ENCODE data around the gene NUDT5.
"Not testable (repeated sequence)": the region's sequence is repeated elsewhere in the genome, so short reads cannot be mapped to it uniquely, and the experiment has no call there.

NUDT5 gene

DNA sequence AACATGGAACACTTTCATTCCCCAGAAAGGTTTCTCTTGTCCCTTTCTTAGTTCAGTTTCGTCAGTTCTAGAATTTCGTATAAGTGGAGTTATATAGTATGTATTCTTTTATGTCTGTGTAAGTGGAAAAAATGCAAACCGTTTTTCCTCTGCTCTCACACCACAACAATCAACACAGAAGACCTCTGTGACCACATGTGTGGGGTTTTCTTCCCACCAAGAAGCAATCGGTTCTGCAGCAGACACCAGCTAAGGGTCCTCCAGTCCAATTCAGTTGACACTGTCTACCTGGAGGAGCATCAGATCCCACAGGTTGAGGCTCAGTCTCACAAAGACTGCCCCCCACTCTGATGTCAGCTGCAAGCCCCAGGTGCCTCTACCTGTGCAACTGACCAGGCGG lies 6.5 kb upstream of the NUDT5 start:
- no peak for DNase-seq

GRCh38 chr10:12201543-12201942 lies 5.9 kb upstream of the NUDT5 start:
- DNase-seq = no peak

DNA sequence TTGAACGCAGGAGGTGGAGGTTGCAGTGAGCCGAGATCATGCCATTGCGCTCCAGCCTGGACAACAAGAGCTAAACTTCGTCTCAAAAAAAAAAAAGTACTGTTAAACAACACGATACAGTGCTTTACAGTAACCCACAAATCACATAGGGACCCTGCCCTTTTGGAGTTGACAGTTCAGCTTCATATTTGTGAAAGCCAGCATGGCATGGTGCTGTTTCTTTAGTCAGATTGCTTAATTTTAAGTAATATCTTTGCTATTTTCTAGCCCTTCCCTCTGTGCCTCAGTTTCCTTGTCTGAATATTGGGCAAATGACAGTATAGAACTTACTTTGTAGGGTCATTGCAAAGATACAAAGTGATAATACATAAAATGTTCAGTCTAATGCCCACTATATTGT lies 5.2 kb upstream of the NUDT5 start:
- no peak for DNase-seq

GRCh38 chr10:12198156-12198555 lies 2.5 kb upstream of the NUDT5 start:
- no peak for DNase-seq

DNA sequence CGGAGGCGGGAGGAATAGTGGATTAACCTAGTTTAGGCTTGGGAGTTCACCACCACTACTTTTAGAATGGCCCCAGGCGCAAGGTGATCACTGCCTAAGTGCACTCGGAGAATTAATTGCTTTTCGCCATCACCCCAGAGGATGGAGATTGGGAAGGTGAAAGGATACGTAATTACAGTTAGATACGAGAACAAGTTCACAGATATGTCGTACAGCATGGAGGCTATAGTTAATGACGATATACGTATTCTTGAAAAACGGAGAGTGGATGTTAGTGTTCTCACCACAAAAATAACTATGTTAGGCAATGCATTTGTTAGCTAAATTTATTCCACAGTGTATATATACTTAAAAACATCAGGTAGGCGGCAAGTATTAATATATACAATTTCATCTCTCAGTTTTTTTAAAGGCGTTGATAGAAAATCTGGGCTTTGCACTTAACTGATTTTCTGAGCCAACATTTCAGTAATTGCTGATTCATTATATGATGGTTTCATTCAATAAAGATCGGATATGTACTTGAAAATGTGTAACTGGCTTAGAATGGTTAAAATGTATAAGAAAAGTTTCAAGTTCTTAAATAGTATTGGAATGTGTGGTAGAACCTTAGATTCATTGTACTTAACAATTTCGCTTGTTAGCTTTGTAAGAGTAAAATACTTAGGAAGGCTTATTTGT lies 980 bp upstream of the NUDT5 start:
- DNase-seq = no peak

- DNase-seq = no peak
Observed at GRCh38 chr10:12195281-12195602, 449 bp downstream of the NUDT5 start.

DNA sequence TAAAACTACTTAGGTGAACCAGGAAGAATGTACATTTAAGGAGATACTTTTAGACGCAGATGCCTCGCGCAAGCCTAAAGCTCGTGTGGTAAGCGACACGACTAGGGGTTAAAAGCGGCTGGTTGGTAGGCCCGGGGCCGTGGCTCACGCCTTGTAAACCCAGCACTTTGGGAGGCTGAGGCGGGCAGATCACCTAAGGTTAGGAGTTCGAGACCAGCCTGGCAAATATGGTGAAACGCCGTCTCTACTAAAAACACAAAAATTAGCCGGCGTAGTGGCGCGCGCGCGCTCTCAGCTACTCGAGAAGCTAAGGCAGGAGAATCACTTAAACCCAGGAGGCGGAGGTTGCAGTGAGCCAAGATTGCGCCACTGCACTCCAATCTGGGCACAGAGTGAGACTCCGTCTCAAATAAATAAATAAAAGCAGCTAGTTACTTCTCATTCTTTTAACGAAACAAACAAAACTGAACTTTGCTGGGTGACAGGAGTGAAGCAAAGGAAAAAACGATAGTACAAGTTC lies 879 bp downstream of the NUDT5 start:
- peak in 4 of 6 experiments; percentile 6 to 36 (median 20) for DNase-seq

DNA sequence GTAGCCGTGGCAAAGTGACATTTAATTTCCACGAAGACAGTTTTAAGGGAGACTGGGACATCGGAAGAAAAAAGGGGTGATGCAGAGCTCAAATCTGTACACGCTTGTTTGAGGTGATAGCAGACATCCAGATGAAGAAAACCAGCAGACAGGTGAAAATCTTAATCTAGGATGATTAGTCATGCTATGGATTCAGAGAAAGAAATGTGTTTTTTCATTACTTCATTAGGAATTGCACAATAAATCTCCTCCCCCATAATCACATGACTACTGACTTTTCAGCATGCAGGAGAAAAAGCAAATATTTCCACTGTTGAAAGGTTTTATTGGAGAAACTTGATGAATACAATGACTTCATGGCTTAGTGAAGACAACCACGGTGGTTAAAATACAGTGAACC lies 2.5 kb downstream of the NUDT5 start:
- DNase-seq = no peak

GRCh38 chr10:12191715-12192114 lies 4.0 kb downstream of the NUDT5 start:
- no peak for DNase-seq

DNA sequence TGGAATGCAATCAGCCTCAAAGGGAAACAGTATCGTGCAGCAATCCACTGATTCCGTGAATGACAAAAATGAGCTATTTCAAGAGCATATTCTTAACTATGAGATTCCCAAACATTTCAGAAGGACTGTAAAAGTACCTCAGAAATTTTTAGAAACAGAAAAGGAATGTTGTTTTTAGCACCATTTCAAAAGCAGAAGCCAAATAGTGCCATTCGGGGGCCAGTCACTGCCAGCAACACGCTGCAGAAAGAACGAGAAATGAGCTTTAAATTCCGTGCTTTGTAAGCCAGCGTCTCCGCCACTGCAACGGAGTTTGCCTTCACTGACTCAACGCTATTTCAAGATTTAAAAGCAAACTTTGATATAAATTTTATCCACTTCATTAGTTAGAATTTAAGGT lies 6.3 kb downstream of the NUDT5 start:
- no peak for DNase-seq

DNA sequence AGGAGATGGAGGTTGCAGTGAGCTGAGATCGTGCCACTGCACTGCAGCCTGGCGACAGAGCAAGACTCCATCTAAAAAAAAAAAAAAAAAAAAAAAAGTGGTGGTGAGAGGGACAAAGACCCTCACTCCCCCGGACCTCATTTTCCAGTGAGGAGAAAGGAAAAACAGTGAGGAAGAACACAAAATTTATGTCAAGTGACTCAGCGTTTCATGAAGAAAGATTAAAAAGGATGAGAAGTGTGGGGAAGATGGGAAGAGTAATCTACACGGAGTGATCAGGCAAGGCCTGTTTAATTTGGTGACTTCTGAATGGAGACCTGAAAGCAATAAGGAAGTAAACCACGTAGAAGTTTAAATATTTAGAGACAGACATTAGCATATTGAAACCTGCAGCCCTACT lies 7.0 kb downstream of the NUDT5 start:
- DNase-seq = no peak

DNA sequence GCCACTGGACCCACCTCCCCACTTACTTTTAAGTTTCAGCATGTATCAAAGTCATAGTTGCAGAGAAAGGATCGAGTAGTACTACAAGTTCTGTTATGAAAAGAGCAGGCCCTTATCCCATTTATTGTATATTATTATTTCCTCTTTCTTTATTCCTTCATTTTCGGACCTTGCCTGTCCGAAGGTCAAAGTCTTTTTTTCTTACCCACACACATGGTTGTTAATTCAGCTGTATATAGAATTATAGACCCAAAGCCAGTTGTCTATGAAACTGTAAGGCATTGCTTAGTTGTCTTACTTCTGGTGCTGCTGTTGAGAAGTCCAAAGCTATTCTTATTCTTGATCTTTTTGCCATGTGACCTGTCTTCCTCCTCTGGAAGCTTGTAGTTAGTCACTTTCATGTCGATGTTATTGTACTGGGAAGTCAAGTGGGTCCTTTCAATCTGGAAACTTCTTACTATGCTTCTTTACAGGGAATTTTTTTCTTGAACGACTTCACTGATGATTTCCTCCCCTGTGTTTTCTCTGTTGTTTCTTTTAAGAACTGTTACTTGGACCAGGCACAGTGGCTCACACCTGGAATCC lies 8.3 kb downstream of the NUDT5 start:
- DNase-seq = no peak

GRCh38 chr10:12186323-12186722 lies 9.4 kb downstream of the NUDT5 start:
- no peak for DNase-seq

- no peak for DNase-seq
Observed at GRCh38 chr10:12184165-12184564, 11.5 kb downstream of the NUDT5 start.

DNA sequence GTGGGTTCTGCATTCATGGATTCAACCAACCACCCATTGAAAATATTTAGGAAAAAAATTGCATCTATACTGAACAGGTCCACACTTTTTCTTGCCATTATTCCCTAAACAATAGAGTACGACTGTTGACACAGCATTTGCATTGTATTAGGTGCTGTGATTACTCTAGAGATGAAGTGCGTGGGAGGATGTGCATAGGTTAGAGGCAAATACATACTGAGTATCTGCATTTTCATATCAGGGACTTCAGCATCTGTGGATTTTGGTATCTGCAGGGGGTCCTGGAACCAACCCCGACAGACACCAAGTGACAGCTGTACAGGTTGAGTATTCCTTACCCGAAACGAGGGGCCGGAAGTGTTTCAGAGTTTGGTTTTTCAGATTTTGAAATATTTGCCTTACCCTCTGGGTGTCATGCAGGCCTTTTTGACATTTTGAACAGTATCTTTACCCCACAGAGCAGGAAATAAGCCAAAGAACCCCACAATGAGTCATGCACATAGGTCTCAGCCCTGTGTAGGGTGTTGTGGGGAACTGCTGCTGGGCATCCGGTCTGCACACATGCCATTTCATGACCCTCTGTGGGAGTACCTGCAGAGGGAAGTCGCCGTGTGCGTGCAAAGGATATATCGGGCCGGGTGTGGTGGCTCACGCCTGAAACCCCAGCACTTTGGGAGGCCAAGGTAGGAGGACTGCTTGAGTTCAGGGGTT lies 14.5 kb downstream of the NUDT5 start:
- DNase-seq = peak in 3 of 6 experiments; percentile 6 to 41 (median 39)

DNA sequence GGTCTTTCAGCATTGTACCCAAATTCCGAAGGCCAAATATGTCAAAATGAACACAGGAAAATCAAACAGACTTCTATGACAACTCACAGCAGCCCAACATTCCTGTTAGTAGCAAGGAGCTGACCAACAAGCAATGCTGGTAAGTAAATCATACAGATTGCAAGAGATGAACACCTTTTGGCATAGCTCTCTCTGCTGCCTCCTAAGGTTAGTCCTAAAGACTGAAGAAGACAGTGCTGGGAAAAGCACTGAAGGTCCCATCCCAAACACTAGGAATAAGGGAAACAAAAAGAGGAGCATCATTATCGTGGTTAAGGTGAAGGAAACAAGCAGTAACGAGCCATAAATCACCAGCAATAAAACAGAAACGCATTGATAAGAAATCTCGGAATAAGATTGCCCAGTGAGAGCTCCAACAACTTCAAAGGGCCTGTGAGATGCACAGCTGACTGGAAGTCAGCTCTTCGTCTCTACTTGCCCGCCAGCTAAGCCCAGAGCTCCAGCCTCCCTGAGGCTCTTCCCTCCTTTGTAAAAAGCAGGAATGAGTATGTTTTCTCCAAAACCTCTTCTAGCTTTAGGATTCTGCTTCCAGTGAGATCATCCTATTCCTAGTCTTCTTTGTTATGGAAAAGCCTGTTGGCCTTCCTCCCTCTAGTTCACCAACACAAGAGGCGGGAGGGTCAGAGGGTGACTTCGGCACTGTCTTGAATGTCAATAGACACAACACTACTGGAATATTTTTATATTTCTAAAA lies 15.3 kb downstream of the NUDT5 start:
- DNase-seq = no peak

DNA sequence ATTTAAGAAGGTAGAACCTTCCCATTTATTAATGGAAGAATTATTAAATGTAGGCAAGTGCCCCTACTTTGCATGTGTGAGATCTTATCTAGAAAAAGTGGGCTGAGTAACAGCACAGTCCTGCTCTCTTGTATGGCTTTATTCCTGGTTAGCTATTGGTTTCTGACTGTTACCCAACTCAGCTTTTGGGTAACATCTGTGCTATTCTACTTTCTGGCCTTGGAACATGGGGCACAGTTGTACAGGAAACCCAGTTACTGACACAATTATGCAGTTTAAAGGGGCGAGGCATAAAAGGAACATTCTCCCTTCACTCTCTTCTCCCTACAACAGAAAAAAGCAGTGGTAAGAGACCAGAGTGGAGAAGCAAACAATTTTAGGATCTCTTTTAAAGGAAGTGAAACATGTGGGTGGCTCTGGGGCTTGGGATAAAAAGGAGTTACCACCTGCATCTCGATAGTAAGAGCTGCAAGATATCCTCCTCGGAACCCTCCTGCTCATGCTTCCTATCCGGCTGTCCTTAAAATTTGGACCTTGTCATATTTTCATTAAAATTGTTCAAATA lies 16.0 kb downstream of the NUDT5 start:
- DNase-seq = no peak

DNA sequence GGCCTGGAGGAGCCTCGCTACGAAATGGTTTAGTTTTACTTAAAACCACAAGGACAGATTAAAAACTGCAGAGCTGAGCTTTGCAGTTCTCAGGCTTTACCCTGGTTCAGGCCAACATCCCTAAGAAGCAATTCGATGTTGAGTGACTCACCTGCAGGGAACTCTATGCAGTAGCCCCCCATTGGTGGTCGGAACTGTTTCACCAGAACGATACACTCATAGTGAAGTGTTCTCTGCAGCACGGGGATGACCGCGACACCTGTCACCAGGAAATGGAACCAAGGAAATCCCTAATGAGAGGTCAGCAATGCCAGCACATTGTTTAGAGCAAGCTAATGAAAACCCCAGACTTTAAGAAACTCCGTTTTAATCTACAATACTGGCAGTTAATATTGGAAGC lies 18.0 kb downstream of the NUDT5 start:
- DNase-seq = no peak

DNA sequence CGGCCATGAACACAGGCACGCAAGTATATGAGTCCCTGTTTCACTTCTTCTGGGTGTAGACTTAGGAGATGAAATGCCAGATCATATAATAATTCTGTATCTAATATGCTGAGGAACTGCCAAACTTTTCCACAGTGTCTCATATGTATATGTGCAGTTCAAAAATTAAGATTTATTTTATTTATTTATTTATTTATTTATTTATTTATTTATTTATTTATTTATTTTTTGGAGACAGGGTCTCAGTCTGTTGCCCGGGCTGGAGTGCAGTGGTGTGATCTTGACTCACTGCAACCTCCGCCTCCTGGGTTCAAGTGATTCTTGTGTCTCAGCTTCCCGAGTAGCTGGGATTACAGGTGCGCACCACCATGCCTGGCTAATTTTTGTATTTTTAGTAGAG lies 24.2 kb downstream of the NUDT5 start:
- not testable (repeated sequence) for DNase-seq

DNA sequence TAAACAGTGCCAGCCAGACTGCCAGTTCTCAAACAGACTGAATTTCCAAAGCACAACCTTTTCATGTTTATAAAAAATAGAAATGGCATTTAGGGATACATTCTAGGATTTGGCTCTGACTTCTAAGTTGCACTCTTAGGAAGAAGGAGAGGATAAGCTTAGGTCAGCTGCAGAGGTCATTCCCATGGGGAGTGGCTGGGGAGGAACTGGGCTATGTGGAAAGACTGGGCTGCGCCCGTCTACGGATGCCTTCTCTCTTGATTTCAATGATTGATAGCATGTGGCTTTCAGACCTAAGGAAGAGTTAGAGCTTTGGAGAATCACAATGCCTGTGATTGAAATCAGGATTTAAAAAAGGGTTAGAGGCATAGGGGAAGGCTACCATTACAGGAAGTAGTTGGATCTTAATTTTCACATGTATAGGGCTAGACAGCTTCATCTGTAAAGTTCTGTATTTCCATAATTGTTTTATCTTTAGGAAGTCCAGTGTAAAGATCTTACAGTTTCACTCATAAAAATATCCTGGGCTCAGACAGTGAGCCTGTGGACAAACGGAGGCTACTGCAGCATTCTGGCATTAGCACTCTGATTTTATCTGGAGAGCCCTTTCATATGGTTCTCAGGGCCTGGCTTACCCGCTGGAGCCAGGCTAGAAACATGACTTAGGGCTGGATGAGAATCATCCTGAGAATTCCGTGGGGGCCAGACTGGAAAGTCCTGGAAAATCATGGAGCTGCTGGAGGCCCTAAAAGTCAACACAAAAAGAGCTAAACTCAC lies 29.5 kb downstream of the NUDT5 start:
- DNase-seq = no peak

DNA sequence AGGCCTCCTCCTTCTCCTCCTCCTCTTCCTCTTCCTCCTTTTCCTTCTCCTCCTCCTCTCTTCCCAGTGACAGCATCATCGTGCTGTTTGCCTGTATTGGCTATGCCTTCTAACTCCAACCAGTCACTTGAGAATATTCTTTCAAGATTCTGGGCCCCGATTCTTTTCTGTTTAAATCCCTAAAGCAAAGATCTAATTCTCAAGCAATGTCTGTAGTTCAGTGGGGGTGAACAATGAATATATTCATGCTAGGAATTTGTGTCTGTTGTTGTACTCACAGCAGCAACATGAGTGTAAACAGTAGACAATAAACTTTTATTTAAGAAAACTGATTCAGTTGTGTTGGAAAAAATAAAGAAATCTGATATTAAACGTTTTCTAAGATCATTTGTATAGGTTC lies 30.7 kb downstream of the NUDT5 start:
- no peak for DNase-seq

DNA sequence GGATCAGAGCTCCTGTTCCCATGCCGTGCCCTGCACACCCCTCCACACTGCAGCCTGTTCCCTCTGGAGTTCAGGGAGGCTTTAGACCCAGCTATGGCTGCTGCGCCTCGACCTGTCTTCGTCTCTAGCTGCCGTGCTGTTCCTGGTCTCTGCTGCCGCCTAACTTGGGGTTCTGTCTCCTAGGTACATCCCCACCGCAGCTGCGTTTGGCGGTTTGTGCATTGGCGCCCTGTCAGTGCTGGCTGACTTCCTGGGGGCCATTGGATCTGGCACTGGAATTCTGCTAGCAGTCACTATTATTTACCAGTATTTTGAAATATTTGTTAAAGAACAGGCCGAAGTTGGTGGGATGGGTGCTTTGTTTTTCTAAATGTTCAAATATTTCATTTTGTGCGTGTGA lies 31.6 kb downstream of the NUDT5 start:
- no peak for DNase-seq
